Measurements from ENCODE around the gene MOB3A. TPM values are rescaled to one million over a fixed set of nuclear protein-coding genes. Genes with fewer than 3 reads are reported as not detected.

The MOB3A gene
- total and polyA plus RNA-seq, 2 of the 13 experiments (the other 11 are each of a cell fraction or from before 2014, with no cell fraction given), result 3.5 to 17.8 TPM

DNA sequence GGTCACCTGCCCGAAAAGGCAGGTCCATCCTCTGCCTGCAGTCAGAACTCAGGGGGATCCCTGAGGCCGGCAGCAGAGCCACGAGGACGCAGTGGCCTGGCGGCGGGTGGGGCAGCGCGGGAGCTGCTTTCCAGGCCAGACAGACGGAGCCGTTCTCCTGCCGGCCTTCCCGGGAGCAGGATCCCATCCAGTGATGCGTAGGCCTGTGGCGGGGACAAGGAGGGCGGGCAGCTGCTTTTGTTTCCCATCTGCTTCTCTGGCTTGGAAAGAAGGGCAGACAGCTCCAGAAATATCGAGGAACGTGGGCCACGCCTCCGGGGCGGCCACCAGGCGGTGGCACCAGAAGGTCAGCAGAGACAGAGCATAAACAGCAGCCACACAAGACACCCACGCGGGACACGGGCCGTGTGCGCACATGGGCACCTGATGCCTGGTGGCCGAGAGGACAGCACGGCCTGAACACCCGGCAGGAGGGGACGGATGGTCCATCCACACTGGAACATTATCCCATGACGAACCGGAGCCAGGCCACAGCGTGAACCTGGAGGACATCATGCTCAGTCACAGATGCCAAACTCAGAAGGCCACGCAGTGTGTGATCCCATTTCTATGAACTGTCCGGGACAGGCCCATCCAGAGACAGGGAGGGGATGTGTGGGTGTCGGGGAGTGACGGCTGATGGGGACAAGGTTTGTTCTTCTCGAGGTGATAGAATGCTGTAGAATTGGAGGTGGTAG lies 31.2 kb downstream of the MOB3A start (continued):
- no peak for TF ChIP-seq MIXL1 (CRISPR knock-in tag; IDR thresholded peaks at IDR 0.05)
- no peak for TF ChIP-seq TRIM24 (CRISPR knock-in tag; IDR thresholded peaks at IDR 0.05)
- TF ChIP-seq, protein P1, sequence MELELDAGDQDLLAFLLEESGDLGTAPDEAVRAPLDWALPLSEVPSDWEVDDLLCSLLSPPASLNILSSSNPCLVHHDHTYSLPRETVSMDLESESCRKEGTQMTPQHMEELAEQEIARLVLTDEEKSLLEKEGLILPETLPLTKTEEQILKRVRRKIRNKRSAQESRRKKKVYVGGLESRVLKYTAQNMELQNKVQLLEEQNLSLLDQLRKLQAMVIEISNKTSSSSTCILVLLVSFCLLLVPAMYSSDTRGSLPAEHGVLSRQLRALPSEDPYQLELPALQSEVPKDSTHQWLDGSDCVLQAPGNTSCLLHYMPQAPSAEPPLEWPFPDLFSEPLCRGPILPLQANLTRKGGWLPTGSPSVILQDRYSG (CRISPR knock-in tag; IDR thresholded peaks at IDR 0.05), result no peak
- TF ChIP-seq JUND (CRISPR knock-in tag; IDR thresholded peaks at IDR 0.05), result no peak
- TF ChIP-seq, protein P2, sequence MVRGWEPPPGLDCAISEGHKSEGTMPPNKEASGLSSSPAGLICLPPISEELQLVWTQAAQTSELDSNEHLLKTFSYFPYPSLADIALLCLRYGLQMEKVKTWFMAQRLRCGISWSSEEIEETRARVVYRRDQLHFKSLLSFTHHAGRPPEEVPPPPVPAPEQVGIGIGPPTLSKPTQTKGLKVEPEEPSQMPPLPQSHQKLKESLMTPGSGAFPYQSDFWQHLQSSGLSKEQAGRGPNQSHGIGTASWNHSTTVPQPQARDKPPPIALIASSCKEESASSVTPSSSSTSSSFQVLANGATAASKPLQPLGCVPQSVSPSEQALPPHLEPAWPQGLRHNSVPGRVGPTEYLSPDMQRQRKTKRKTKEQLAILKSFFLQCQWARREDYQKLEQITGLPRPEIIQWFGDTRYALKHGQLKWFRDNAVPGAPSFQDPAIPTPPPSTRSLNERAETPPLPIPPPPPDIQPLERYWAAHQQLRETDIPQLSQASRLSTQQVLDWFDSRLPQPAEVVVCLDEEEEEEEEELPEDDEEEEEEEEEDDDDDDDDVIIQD (CRISPR knock-in tag; IDR thresholded peaks at IDR 0.05; ENCODE audit: low read depth), result no peak
- peak; percentile 74; the same call in 1 of the 2 replicates for TF ChIP-seq ZNF430 (CRISPR knock-in tag; IDR thresholded peaks at IDR 0.05)
- no peak for TF ChIP-seq ZSCAN20 (CRISPR knock-in tag; IDR thresholded peaks at IDR 0.05; ENCODE audit: borderline replicate concordance)
- TF ChIP-seq ADNP (CRISPR knock-in tag; IDR thresholded peaks at IDR 0.05), result 0 out of 2 replicates have a peak, but pooled peaks have one; percentile 27
- no peak for TF ChIP-seq XBP1 (CRISPR knock-in tag; IDR thresholded peaks at IDR 0.05)
- TF ChIP-seq, protein P3, sequence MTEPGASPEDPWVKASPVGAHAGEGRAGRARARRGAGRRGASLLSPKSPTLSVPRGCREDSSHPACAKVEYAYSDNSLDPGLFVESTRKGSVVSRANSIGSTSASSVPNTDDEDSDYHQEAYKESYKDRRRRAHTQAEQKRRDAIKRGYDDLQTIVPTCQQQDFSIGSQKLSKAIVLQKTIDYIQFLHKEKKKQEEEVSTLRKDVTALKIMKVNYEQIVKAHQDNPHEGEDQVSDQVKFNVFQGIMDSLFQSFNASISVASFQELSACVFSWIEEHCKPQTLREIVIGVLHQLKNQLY (CRISPR knock-in tag; IDR thresholded peaks at IDR 0.05), result no peak
- TF ChIP-seq ZNF709 (CRISPR knock-in tag; IDR thresholded peaks at IDR 0.05), result no peak
- TF ChIP-seq MBNL3 (CRISPR knock-in tag; conservative IDR thresholded peaks at IDR 0.05), result no peak
- TF ChIP-seq RAD21 (CRISPR knock-in tag; IDR thresholded peaks at IDR 0.05), result no peak
- TF ChIP-seq, protein P4, sequence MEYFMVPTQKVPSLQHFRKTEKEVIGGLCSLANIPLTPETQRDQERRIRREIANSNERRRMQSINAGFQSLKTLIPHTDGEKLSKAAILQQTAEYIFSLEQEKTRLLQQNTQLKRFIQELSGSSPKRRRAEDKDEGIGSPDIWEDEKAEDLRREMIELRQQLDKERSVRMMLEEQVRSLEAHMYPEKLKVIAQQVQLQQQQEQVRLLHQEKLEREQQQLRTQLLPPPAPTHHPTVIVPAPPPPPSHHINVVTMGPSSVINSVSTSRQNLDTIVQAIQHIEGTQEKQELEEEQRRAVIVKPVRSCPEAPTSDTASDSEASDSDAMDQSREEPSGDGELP (IDR thresholded peaks at IDR 0.05; ENCODE audit: borderline replicate concordance, low read depth), result peak; percentile 29; the same call in 1 of the 2 replicates
- no peak for TF ChIP-seq MAFK (conservative IDR thresholded peaks at IDR 0.05 in 1 of 2, IDR thresholded peaks at IDR 0.05 in 1 of 2; ENCODE audit: low read length in 2 of 2)
- TF ChIP-seq NFKB2 (CRISPR knock-in tag; IDR thresholded peaks at IDR 0.05; ENCODE audit: borderline replicate concordance), result no peak; the same call in none of the 2 replicates
- TF ChIP-seq SRY (CRISPR knock-in tag; IDR thresholded peaks at IDR 0.05), result no peak
- TF ChIP-seq ZNF572 (CRISPR knock-in tag; IDR thresholded peaks at IDR 0.05), result no peak
- TF ChIP-seq TMF1 (CRISPR knock-in tag; IDR thresholded peaks at IDR 0.05; ENCODE audit: low read depth), result no peak
- TF ChIP-seq ZNF562 (CRISPR knock-in tag; IDR thresholded peaks at IDR 0.05; ENCODE audit: borderline replicate concordance), result no peak
- TF ChIP-seq ZNF850 (CRISPR knock-in tag; conservative IDR thresholded peaks at IDR 0.05), result no peak
- TF ChIP-seq FOXP1 (IDR thresholded peaks at IDR 0.05), result no peak
- no peak for TF ChIP-seq FOXP1 (CRISPR knock-in tag; IDR thresholded peaks at IDR 0.05)
- no peak for TF ChIP-seq ZNF720 (CRISPR knock-in tag; IDR thresholded peaks at IDR 0.05)
- no peak for TF ChIP-seq GTF3A (CRISPR knock-in tag; conservative IDR thresholded peaks at IDR 0.05)
- TF ChIP-seq HNRNPLL (IDR thresholded peaks at IDR 0.05; ENCODE audit: low read depth, low read length, poor library complexity, severe bottlenecking), result peak; percentile 31

Data from HepG2 (cell line).